ENCODE results near the gene ACTRT1.

ACTRT1 gene

GRCh38 chrX:128052303-128052702 is at the start of gene ACTRT1:
ACTRT1 (minus strand) TSS chrX:128052403; CDS start chrX:128052206, 197 bp downstream.
- no peak for DNase-seq

GRCh38 chrX:128078545-128078944 is 26.3 kb upstream of the ACTRT1 start:
- no peak for DNase-seq

GRCh38 chrX:128057421-128057820 is 5.2 kb upstream of the ACTRT1 start:
- DNase-seq, result no peak

GRCh38 chrX:128051526-128051925 is 677 bp downstream of the ACTRT1 start:
- DNase-seq, result no peak

- no peak for DNase-seq
These were observed 16.9 kb downstream of the ACTRT1 start for GRCh38 chrX:128035318-128035717.

GRCh38 chrX:128021566-128021965 is 30.6 kb downstream of the ACTRT1 start:
- DNase-seq, result no peak

GRCh38 chrX:128020701-128021100 is 31.5 kb downstream of the ACTRT1 start:
- peak; percentile 11 for DNase-seq

GRCh38 chrX:128019218-128019617 is 33.0 kb downstream of the ACTRT1 start:
- DNase-seq, result no peak

GRCh38 chrX:128012015-128012414 is 40.2 kb downstream of the ACTRT1 start:
- no peak for DNase-seq

- DNase-seq, result no peak
These were observed 44.3 kb downstream of the ACTRT1 start for GRCh38 chrX:128007882-128008281.
